Upper lobe of left lung (tissue), 6 donors: ENCODE data around the gene HS3ST3B1. TPM values are rescaled to one million over a fixed set of nuclear protein-coding genes. Genes with fewer than 3 reads are reported as not detected.

ENCODE experiments used
- ATAC-seq, 2 donors: fragments of 200-7000 bp; cut with Tn5 transposase; one replicate each; pipeline ENCODE4 v1.9.1; 2022; ENCODE audit warnings: mild to moderate bottlenecking in 2 of 2, moderate library complexity in 2 of 2; ENCODE audit not compliant: low FRiP score in 2 of 2
- DNase-seq, 2 donors: peaks; one replicate each; pipeline ENCODE4 v3.0.0-alpha.2; 2019 to 2020
- H3K27ac ChIP-seq, 4 donors: fragments of 200-600 bp; sonication (generic); one replicate each; pipeline ENCODE4 v1.5.1; 2016 to 2019
- H3K27me3 ChIP-seq, 4 donors: fragments of 200-600 bp; sonication (generic); one replicate each; pipeline ENCODE4 v1.5.1; 2017 to 2019
- H3K36me3 ChIP-seq, 4 donors: fragments of 200-600 bp; sonication (generic); one replicate each; pipeline ENCODE4 v1.5.1; 2016 to 2019
- H3K4me1 ChIP-seq, 4 donors: fragments of 200-600 bp; sonication (generic); one replicate each; pipeline ENCODE4 v1.5.1; 2018 to 2019
- H3K4me3 ChIP-seq, 4 donors: fragments of 200-600 bp; sonication (generic); one replicate each; pipeline ENCODE4 v1.5.1; 2017 to 2019; ENCODE audit warnings: mild to moderate bottlenecking in 2 of 4, moderate library complexity in 1 of 4
- H3K9me3 ChIP-seq, 4 donors: fragments of 200-600 bp; sonication (generic); one replicate each; pipeline ENCODE4 v1.5.1; 2018 to 2019
- EP300 ChIP-seq, 4 donors: sonication (generic); formaldehyde crosslinking; IDR thresholded peaks; one replicate each; pipeline ENCODE4 v1.5.1; 2017; ENCODE audit warnings: antibody characterized with exemption in 4 of 4, control low read depth in 2 of 4
- POLR2A ChIP-seq, 4 donors: fragments of 450-650 bp; IDR thresholded peaks; one replicate each; pipeline ENCODE4 v1.5.1; 2016 to 2017; ENCODE audit warnings: antibody characterized with exemption in 4 of 4, mild to moderate bottlenecking in 2 of 4
- POLR2AphosphoS5 ChIP-seq, 2 donors: sonication (generic); formaldehyde crosslinking; IDR thresholded peaks; one replicate each; pipeline ENCODE4 v1.5.1; 2017; ENCODE audit warnings: antibody characterized with exemption in 2 of 2
- WGBS, 2 donors: methylation state at CpG; one replicate each; pipeline ENCODE4 v1.1.5; 2017 to 2018; 5-methylcytosine and 5-hydroxymethylcytosine counted together
- total RNA-seq, 6 donors: library from RNA; depleted of rRNA in 4 of 6; stranded (reverse); fragments of >200 nt in 4 of 6; gene quantifications; one replicate each; pipeline versions ENCODE4 v1.1.0 to v1.2.1, GENCODE V29; 2016 to 2021
- TF ChIP-seq, protein P1 (sequence below), 6 experiments: fragments of 450-650 bp in 4 of 6; fragments of 200-600 bp in 2 of 6; sonication (generic) in 2 of 6; IDR thresholded peaks; one replicate each; pipeline ENCODE4 v1.5.1; 2016 to 2019; ENCODE audit warnings: antibody characterized with exemption in 6 of 6
- donor health status: DM: no; HTN: no; CAD: no; lungs with moderate emphysema.
- donor health status: DM: no; HTN: yes; CAD: no; lungs with severe emphysema.

The HS3ST3B1 gene
- total RNA-seq, 6 donors from 2014 or later, result 2.7 to 7.2 (median 4.3) TPM

DNA sequence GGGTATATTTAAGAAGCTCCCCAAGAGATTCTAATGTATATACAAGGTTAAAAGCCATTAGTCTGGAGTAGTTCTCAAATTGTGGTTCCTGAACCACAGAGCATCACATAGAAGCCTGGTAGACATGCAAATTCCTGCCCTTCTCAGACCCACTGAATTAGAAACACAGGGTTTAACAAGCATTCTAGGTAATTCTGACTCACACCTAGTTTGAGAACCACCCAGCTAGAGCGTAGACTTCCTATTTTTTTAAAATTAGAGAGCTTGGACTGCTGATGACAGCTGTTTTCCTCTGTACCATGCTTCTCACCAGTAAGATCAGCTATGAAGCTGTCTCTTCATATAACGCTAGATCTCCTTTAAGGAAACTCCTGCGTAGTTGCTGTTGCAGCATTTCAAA lies 50.6 kb downstream of the HS3ST3B1 start:
- H3K4me3 ChIP-seq, result no peak overlapping the region
- WGBS, 2 donors, result 65 to 84% methylated on average over 3 of the region's 3 CpGs
- H3K27me3 ChIP-seq, result no peaks in the 10 kb centered on the region
- no peaks in the 10 kb centered on the region for H3K36me3 ChIP-seq
- DNase-seq, result no peak
- ATAC-seq, result peak; percentile 63 to 74
- peak overlapping the region in 2 of 4 donors; percentile 9 to 18 for H3K27ac ChIP-seq
- TF ChIP-seq POLR2AphosphoS5 (IDR thresholded peaks at IDR 0.05), result no peak
- TF ChIP-seq EP300 (IDR thresholded peaks at IDR 0.05), result no peak
- TF ChIP-seq, protein P1, sequence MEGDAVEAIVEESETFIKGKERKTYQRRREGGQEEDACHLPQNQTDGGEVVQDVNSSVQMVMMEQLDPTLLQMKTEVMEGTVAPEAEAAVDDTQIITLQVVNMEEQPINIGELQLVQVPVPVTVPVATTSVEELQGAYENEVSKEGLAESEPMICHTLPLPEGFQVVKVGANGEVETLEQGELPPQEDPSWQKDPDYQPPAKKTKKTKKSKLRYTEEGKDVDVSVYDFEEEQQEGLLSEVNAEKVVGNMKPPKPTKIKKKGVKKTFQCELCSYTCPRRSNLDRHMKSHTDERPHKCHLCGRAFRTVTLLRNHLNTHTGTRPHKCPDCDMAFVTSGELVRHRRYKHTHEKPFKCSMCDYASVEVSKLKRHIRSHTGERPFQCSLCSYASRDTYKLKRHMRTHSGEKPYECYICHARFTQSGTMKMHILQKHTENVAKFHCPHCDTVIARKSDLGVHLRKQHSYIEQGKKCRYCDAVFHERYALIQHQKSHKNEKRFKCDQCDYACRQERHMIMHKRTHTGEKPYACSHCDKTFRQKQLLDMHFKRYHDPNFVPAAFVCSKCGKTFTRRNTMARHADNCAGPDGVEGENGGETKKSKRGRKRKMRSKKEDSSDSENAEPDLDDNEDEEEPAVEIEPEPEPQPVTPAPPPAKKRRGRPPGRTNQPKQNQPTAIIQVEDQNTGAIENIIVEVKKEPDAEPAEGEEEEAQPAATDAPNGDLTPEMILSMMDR (IDR thresholded peaks at IDR 0.05), result no peak
- TF ChIP-seq POLR2A (IDR thresholded peaks at IDR 0.05), result no peak
- H3K9me3 ChIP-seq, result no peaks in the 10 kb centered on the region
- H3K4me1 ChIP-seq, result peaks cover 0 to 10% (median 0%) of the 10 kb centered on the region in 4 donors

DNA sequence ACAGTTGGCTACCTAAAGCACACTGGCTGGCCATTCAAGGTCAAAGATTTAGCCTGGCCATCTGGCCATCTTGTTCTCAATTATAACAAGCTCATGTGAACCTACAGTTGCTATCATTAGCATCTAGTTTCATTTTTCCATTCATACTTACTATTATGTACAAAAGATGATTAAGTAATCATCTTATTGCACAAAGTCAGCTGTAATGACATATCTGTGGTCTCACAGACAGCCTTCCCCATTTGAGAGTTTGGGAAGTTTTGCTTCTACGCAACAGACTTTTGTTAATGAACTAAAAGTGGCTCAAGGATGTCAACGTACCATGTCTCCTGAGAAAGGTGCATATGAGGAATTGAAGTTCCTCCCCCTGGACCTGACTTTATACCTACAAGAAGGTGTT lies 51.3 kb downstream of the HS3ST3B1 start:
- DNase-seq (no peak), ATAC-seq (peak in 1 of 2 donors; percentile 66)
- H3K27ac ChIP-seq, result peak overlapping the region in 3 of 4 donors; percentile 9 to 18 (median 10)
- H3K9me3 ChIP-seq, result no peaks in the 10 kb centered on the region
- H3K4me1 ChIP-seq, result peaks cover 0 to 10% (median 0%) of the 10 kb centered on the region in 4 donors
- H3K4me3 ChIP-seq, result no peak overlapping the region
- no peaks in the 10 kb centered on the region for H3K36me3 ChIP-seq
- TF ChIP-seq POLR2A (IDR thresholded peaks at IDR 0.05), result no peak
- TF ChIP-seq EP300 (IDR thresholded peaks at IDR 0.05), result peak in 1 of 4 donors; percentile 8
- TF ChIP-seq, protein P1 (IDR thresholded peaks at IDR 0.05), result no peak
- peak in 1 of 2 donors; percentile 32 for TF ChIP-seq POLR2AphosphoS5 (IDR thresholded peaks at IDR 0.05)
- WGBS, 2 donors, result 70 to 78% methylated on average over 2 of the region's 2 CpGs
- no peaks in the 10 kb centered on the region for H3K27me3 ChIP-seq

DNA sequence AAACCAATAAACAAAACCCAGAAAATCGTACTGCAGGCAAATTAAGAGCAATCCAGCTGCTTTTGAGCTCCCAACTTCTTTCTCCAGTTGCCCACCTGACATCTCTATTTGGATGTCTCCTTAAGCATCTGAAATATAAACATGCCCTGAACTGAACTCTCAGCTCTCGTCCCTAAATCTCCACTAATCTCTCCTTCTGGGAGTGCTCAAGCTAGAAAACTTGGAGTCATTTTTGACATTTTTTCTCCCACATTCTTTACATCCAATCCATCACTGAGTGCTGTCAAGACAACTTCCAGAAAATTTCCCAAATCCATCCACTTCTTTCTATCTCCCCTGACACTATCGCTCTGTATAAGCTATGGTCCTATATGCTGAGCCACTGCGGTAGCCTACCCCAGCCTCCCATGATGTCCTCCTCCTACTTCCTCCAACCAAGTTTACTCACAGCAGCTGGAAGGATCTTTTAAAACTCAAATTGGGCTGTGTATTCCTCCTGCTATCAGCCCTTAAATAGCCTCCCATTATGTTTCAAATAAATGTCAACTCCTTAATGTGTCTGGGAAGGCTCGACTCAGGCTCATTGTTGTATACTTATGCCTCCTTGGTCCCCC lies 53.1 kb downstream of the HS3ST3B1 start:
- Histone ChIP-seq H3K9me3 (no peaks in the 10 kb centered on the region), H3K4me1 (peaks cover 0 to 13% (median under 1%) of the 10 kb centered on the region in 4 donors), H3K27me3 (no peaks in the 10 kb centered on the region), H3K36me3 (no peaks in the 10 kb centered on the region), H3K4me3 (no peak overlapping the region), H3K27ac (no peak overlapping the region)
- DNase-seq (no peak), ATAC-seq (no peak)
- no peak for TF ChIP-seq EP300 (IDR thresholded peaks at IDR 0.05)
- TF ChIP-seq, protein P1 (IDR thresholded peaks at IDR 0.05), result no peak
- no peak for TF ChIP-seq POLR2AphosphoS5 (IDR thresholded peaks at IDR 0.05)
- no peak for TF ChIP-seq POLR2A (IDR thresholded peaks at IDR 0.05)
- WGBS, 2 donors, result 43 to 57% methylated on average over 5 of the region's 5 CpGs

DNA sequence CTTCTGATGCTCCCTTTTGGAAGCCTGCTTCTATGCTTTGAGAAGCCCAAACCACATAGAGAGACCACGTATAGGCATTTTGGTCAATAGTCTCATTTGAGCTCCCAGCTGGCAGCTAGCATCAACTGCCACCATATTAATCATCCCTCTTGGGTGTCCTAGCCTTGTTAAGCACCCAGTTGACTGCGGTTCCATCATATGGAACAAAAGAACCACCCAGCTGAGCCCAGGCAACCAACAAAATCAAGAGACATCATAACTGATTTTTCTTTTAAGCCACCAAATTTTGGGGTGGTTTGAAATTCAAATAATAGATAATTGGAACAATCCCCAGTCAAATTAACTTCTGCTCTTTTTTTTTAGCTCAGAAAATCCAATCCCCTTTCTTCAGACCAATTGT lies 53.9 kb downstream of the HS3ST3B1 start:
- Histone ChIP-seq H3K36me3 (no peaks in the 10 kb centered on the region), H3K27me3 (no peaks in the 10 kb centered on the region), H3K4me3 (no peak overlapping the region), H3K9me3 (no peaks in the 10 kb centered on the region), H3K27ac (no peak overlapping the region), H3K4me1 (peaks cover 0 to 19% (median 3%) of the 10 kb centered on the region in 4 donors)
- no peak for ATAC-seq
- WGBS, 2 donors, result 84 to 95% methylated on average over 2 of the region's 2 CpGs
- no peak for DNase-seq
- TF ChIP-seq POLR2AphosphoS5 (IDR thresholded peaks at IDR 0.05) (no peak), POLR2A (IDR thresholded peaks at IDR 0.05) (no peak), EP300 (IDR thresholded peaks at IDR 0.05) (no peak)
- TF ChIP-seq, protein P1 (IDR thresholded peaks at IDR 0.05), result no peak

DNA sequence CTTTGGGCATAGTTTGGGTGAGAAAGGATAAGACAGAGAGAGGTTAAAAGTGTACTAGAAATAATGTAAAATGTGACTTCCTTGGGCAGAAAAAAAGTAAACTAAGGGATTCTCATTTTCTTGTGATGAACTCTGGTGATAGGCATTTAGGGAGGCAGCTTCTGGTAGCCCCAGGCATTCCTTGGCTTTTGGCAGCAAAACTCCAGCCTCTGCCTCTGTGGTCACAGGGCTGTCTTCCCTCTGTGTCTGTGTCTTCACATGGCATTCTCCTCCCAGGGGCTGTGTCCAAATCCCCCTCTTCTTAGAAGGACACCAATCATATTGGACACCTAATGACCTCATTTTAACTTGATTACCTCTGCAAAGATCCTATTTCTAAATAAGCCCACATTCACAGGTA lies 54.7 kb downstream of the HS3ST3B1 start:
- TF ChIP-seq, protein P1 (IDR thresholded peaks at IDR 0.05), result no peak
- TF ChIP-seq POLR2AphosphoS5 (IDR thresholded peaks at IDR 0.05) (no peak), EP300 (IDR thresholded peaks at IDR 0.05) (no peak)
- Histone ChIP-seq H3K4me3 (no peak overlapping the region), H3K9me3 (no peaks in the 10 kb centered on the region), H3K36me3 (no peaks in the 10 kb centered on the region), H3K27me3 (no peaks in the 10 kb centered on the region), H3K27ac (no peak overlapping the region), H3K4me1 (peaks cover 0 to 19% (median 3%) of the 10 kb centered on the region in 4 donors)
- no peak for DNase-seq
- no peak for ATAC-seq
